Mesenteric fat pad (tissue), 1 donor: ENCODE measurements around the gene GLDN. TPM values are rescaled to one million over a fixed set of nuclear protein-coding genes. Genes with fewer than 3 reads are reported as not detected.
"Not testable (repeated sequence)": the region's sequence is repeated elsewhere in the genome, so short reads cannot be mapped to it uniquely, and the experiment has no call there.

ENCODE experiments used
- DNase-seq: peaks from one replicate; pipeline ENCODE4 v3.0.0-alpha.2; 2020; ENCODE audit warnings: low spot score
- total RNA-seq: library from RNA; stranded (reverse); fragmentation: NEBNext Ultra II Directional; extraction: Animal tissue kit (Norgen Biotek cat#: 25700); gene quantifications from one replicate; pipeline ENCODE4 v1.2.1, GENCODE V29; 2021
- donor health status: DM: yes; HTN: yes; CAD: no.

The GLDN gene
- total RNA-seq, 1 donor from 2014 or later, result 194 TPM

DNA sequence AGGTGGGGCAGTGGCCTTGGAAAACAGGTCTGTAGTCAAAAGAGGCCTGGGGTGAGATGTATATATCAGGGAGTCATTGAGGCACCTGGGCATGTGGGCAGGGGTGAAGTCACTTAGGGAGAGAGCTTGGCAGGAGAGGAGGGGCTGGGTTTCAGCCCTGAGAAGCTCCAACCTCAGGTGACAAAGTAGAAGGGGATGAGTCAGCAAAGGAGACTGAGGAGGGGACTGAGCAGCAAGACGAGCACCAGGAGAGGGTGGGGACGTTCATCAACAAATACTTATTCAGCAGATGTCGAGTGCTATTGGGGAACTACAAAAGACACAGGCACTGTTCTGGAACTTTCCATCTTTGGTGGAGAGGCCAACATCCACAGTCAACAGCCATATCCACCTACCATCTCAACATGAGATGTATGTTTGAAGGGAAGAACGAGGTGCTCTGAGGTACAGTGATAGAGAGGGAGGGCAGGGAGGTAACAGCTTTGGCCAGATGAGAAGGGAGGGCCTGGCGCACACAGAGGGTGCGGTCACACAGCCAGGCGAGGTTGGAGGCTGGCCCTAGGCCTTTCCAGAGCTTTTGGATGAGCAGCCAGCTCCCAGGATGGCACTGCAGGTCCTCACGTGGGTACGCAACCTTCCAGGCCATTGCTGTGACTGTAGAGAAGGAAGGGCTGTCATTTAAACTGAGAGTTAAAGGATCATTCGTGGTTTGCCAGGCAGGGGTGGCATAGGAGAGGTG lies 45.7 kb downstream of the GLDN start:
- DNase-seq, result no peak

DNA sequence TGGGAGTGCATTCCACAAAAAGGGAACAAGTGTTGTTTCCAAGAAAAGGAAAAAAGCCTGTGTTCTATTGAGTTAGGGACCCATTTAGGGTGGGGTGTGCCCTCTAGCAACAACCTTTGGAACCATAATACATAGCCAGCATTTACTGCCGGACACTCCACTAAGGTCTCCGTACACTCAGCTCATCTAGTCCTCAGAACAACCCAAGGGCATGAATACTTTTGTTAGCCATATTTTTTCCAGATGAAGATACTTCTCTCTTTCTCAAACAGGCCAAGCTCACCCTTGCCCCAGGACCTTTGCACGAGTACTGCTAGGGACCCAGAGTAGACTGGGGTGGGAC lies 46.2 kb downstream of the GLDN start:
- DNase-seq, result no peak

DNA sequence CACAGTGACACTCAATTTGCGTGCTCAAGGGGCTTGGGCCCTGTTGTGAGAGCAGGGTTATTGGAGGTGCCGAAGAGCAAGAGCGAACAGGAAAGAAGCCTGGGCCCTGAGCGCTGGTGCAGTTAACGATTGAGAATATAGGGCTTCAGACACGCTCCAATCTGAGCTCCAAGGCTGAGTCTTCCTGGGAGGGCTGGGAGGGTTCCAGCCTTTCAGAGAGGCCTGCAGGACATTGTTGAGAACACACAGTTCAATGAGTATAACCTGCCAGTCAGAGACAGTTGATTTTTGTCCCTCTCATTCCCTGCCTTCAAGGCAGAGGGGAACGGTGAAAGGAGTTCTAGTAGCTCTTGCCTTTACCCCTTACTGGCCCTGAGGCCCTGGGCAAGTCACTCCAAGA lies 47.3 kb downstream of the GLDN start:
- no peak for DNase-seq

DNA sequence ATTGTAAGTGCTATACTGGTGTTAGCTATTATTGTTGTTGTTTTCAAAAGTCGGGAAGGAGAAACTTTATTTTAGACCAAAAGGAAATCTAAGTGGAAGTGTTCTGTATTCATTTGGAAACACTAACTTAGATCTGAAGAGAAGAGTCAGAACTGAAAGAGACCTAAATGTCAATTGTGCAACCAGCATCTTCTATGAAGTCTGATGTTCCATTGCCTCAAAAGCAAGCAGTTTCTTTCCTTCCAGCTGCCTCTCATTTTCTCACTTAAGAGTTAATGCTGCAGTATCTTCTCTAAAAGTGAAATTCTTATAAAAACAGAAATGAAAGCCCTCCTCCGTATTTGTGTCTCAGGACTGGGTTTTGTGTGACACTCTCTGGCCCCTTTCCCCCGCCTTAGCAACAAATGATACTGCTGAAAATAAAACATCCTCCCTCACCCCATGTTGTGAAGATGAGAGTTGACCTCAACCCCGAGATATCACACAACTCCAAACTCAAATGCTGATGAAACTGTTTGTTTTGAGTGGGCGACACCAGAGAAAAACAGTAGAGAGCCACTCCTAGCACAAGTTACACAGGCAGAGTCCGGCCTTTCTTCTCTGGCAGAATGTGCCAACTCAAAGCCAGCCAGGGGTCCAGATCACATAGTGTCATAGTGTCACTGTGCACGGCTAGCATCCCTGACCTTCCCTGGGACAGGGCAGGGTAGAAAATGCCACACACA lies 48.9 kb downstream of the GLDN start:
- DNase-seq, result no peak

DNA sequence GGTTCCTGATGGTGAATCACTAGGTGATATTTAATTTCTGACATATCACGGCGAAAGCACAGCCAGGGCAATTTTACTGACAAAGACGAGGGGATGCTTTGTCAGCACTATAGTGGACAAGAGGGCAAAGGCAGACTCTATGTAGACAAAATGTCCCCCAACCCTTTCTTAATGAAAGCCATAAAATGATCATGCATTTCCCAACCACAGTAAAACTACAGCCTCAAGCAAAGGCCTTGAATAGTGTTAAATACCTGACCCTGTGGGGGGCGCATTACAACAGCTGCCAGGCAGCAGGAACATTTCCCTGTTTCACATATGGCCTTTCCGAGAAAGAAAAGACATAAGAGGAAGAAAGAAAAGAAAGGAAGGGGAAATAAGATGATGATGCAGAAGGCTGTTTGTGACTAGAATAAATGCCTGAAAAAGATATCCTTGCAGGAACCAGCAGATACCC lies 49.5 kb downstream of the GLDN start:
- DNase-seq, result no peak

DNA sequence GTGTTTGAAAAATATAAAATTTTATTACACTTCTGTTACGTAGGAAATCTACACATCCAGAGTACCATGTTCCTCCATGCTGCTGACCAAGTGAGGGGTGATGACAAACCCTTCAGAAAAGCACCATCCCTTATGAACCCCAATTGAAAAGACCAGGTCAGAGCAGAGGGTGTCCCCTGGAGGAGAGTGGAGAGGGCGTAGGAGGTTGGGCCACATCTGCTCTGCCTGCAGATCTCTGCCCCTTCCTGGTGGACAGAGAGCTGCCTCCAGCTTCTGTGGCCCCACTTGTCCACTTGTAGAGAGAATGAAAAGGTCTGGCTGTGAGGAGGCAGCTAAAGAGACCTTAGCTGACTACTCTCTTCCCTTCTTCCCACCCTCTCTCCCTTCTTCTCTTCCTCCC lies 55.5 kb downstream of the GLDN start:
- DNase-seq, result no peak

DNA sequence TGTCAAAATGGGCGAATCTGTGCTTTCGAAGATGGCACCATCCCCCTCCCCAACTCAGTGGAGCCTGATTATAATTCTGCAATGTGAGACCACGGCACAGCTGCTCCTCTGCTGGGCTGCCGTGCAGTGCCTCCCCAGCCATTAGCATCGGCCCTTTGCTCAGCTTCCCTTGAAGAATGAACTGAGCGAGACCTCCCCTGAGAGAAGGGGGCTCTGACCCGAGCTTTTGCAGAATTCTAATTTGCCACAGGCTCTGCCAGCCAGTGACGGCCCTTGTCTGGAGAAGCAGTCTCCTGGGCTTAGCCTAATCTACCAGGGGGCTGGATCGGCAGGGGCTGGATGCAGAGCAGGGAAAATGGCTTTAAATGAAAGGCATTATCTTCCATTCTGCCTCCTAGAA lies 57.2 kb downstream of the GLDN start:
- DNase-seq, result no peak

DNA sequence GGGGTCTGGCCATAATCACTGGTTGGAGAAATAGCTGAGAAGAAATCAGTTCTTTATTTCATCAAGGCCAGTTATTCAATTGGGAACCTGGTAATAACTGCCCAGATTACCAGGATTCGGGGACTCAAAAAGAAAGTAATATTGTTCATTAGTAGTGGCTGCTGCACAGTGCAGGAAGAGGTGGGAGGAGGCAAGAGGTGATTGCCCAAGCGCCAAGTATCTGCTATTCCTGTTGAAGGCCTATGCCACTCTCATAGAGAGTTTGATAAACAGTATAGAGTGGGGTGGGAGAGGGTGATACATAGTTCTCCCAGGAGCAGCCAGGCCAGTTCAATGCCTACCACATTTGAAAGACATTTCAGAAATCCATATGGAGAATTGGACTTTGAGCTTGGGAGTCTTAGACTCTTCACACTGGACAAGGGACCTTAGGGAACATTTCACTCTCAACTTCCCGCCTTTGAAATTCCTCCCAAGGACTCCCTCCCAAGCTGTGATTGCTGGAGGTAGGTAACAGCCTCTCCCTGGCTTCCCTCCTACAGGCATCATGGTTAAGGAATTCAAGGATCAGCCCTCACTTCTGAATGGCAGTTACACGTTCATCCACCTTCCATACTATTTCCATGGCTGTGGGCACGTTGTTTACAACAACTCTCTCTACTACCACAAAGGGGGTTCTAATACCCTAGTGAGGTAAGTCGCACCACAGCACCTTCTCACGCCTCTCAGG lies 59.8 kb downstream of the GLDN start:
- no peak for DNase-seq

DNA sequence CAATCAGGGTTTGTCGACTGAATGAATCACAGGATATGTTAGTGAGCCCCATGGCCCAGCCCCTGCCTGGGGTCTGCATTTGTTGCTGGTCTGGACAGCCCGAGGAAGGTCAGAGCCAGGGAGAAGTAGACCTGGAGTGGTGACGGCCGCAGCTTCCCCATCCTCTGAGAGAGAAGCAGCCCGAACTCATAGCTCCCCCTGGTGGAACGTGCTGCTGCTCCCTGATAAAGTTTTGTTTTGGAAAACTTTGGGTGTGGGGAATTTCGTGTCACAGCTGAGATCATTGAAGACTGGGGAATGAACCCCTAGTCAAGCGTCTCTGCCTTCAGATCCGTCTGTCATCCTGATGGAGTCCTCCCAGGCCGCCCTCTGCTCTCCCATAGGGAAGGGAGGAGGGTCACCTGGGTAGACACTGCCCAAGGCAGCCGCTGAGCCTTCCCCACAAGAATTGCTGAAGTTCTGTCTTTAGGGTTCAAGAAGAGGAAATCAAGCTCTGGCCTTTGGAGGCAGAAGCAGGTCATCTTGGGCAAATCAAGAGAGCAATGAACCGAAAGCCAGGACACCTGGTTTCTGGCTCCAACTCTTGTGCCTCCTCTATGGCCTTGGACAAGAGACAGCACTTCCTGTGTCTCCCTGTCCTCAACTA lies 60.5 kb downstream of the GLDN start:
- no peak for DNase-seq

DNA sequence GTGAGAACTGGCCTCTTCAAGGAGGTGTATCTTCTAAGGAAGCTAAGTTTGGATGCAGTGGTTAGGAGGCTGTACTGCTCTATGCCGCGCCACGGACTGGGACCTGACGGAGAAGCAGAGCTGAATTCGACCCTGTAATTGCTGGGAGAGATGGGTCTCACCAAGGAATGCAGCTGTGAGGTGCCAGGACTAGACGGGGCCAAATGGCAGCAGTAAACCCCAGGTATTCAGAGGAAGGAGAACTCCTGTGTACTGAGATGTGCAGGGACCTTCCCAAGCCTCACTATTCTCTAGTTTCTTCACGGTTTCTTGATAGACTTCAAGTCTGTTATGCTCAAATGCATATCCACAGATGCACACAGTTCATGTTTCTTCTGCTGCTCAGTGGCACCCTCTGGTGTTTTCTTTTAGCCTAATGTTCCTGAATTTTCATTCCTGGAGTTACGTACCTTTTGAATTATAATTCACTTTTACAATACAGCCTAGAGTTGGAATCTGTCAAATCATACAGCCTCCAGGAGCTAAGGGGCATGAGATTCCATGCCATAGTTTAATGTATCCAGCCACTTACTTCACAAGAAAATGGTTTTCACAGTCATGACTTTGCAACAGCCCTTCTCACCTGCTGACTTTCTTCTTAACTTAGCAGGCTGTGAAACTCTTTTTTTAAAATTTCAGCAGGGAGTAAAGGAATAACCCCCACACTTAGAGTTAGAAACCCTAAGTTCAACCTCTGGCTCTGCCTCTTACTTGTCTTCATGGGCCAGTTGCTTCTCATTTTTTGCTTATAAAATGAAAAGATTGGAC lies 61.8 kb downstream of the GLDN start:
- no peak for DNase-seq

DNA sequence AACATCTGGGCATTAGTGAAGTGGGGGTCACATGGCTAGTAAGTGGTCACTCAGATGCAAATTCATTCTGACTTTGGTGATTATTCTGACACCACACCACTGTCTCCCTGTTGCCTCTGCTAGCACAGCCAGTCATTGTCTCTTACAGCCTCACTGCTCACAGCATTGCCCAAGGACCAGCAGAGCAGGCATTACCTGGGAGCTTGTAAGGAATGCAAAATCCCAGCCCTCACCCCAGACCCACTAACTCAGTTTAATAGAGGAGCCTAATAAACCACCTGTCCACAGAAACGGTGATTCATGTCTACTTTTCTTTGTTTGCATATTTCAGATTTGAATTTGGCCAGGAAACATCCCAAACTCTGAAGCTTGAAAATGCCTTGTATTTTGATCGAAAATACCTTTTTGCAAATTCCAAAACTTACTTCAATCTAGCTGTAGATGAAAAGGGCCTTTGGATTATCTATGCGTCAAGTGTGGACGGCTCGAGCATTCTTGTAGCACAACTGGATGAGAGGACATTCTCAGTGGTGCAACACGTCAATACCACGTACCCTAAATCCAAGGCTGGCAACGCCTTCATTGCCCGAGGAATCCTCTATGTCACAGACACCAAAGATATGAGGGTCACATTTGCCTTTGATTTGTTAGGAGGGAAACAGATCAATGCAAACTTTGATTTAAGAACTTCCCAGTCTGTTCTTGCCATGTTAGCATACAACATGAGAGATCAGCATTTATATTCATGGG lies 62.7 kb downstream of the GLDN start:
- DNase-seq, result no peak

DNA sequence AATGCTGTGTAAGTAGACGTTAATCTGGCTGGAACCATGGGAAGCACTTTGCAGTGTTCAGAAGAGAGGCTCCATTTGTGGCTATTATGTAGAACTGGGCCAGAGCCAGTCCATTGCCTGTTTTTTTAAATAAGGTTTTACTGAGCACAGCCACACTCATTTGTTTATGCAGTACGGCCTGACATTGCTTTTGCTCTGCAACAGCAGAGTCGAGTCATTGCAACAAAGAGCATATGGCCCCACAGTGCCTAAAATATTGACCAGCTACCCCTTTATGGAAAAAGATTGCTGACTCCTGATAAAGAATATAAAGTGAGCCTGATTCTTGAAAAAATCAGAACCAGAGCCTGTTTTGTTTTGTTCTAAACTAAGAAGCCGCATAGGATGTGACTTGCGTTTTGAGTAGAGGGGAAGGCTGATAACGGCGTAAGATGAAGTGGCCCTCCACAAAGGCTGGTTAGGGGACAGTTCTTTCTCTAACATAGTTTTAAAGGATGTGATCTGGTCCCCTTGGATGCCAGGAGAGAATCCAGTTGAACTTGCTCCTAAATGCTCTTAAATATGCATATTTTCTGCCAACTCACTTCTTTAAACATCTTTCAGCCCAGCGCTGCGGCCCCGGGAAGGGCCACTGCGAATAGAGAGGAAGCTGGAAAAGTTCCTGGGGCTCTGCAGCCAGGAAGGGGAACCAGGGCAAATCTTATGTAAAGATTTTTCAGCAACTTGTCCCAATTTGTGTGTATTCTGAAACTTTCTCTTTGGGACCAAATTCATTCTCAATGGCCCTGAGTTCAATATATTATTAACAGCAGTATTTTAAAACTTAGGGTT lies 64.5 kb downstream of the GLDN start:
- no peak for DNase-seq

DNA sequence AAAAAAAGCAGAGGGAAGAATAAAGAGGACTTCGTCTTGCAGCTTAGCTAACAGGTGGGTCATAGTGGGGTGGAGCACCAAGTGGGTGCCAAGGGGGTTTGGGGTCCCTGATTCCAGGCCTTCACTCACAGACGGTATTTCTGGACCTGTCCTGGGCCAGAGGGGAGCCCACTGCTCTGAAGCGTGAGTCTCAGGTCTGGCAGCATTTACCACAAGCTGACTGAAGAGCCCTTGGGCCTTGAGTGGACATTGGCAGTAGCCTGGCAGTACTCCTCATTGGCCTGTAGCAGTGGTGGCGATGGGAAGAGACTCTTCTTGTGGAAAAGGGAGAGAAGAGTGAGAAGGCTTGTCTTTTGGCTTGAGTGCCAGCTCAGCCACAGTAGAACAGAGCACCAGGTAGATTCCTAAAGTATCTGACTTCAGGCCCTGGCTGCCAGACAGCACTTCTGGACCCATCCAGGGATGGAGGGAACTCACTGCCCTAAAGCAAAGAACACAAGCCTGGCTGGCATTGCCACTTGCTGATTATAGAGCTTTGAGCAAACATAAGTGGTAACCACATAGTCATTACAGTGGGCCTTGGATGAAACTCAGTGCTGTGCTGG lies 72.9 kb downstream of the GLDN start:
- no peak for DNase-seq

DNA sequence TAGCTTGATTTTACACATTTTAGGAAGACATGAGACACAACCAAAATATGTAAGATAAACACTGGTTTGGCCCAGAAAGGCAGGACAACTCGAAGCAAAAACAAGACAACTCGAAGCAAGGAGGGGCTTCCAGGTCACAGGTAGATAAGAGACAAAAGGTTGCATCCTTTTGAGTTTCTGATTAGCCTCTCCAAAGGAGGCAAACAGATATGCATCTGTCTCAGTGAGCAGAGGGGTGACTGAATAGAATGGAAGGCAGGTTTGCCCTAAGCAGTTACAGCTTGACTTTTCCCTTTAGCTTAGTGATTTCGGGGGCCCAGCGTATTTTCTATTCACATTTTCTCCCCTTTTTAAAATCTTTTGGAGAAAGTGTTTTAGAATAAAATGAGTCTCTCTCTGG lies 74.7 kb downstream of the GLDN start:
- no peak for DNase-seq

DNA sequence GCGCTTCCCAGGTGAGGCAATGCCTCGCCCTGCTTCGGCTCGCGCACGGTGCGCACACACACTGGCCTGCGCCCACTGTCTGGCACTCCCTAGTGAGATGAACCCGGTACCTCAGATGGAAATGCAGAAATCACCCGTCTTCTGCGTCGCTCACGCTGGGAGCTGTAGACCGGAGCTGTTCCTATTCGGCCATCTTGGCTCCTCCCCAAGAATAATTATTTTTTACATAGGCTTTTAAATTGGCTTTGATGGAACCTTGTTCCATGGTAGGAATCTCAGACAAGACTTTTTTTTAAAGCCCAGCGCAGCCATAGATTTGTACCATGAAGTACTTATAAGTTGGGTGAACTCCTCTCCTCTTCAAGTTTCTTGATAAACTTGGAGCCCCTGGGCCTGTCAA lies 81.6 kb downstream of the GLDN start:
- not testable (repeated sequence) for DNase-seq

DNA sequence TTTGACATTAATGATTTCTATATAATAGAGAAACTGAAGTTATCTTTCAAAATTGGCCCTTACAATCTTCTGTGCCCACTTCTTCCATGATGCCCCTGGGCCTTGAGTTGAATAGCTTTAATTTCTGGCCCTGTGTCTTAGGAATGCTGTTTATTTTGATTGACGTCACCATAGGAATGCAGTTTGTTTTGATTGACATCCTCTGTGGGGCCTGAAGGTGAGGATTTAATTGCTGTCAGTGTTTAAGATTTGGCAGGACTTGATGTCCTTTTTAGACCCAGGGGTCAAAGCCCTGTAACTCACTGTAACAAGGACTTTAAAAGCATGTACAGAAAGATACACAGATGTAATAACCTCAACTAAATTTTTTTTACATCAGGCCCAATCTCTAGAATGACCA lies 83.3 kb downstream of the GLDN start:
- DNase-seq, result no peak

DNA sequence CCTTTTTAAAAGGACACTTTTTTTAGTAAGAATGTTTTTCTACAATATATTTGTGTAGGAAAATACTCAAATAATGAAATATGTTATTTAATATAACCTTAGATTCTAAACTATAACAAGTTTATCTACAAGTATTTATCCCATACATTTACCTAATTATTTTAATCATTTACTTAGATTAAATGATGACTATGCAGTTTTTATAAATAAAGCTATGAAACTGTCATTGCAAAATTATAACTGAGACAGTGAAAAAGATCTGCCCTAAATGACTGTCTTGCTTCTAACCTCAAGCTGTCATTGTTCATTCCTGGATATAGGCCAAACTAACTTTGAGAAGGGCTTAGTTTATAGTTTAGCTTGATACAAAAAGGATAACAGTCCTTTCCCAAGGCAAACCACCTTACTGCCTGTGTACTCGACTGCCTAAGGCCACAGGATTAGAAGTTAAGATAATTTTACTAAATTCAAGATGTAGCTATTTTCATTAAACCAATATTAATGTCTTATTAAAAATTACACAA lies 84.1 kb downstream of the GLDN start:
- no peak for DNase-seq

DNA sequence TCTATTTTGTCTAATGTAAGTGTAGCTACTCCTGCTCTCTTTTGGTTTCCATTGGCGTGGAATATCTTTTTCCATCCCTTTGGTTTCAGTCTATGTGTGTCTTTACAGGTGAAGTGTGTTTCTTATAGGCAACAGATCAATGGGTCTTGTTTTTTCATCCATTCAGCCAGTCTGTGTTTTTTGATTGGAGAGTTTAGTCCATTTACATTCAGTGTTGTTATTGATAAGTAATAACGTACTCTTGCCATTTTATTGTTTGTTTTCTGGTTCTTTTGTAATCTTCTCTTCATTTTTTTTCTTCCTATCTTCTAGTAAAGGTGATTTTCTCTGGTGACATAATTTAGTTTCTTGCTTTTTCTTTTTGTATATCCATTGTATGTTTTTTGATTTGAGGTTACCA lies 97.1 kb downstream of the GLDN start:
- DNase-seq, result no peak
